Dendritic cell treated with granulocyte-macrophage colony-stimulating factor and Interleukin-4, amounts not matched to agents 40 ng/mL and 50 ng/mL, for 4 days (primary cell): ENCODE data around the gene SREK1IP1.
"Not testable (repeated sequence)": the region's sequence is repeated elsewhere in the genome, so short reads cannot be mapped to it uniquely, and the experiment has no call there.

ENCODE experiments used
- H3K27ac Mint-ChIP-seq: one replicate; pipeline ENCODE4 v1.8.0; 2022; ENCODE audit warnings: mild to moderate bottlenecking, mixed read lengths
- H3K27me3 Mint-ChIP-seq: one replicate; pipeline ENCODE4 v1.8.0; 2022; ENCODE audit warnings: mild to moderate bottlenecking, mixed read lengths
- H3K36me3 Mint-ChIP-seq: one replicate; pipeline ENCODE4 v1.8.0; 2022; ENCODE audit warnings: low read depth, mixed read lengths
- H3K4me1 Mint-ChIP-seq: one replicate; pipeline ENCODE4 v1.8.0; 2022; ENCODE audit warnings: low read depth, mixed read lengths
- H3K4me3 Mint-ChIP-seq: one replicate; pipeline ENCODE4 v1.8.0; 2022; ENCODE audit warnings: mild to moderate bottlenecking, moderate library complexity, mixed read lengths
- H3K9me3 Mint-ChIP-seq: one replicate; pipeline ENCODE4 v1.8.0; 2022; ENCODE audit warnings: mixed read lengths
- intact Hi-C: fragments of 100-400 bp; cut with micrococcal nuclease; formaldehyde crosslinking; loops from one replicate; pipeline ENCODE4 v1.15.0; 2022

The SREK1IP1 gene

DNA sequence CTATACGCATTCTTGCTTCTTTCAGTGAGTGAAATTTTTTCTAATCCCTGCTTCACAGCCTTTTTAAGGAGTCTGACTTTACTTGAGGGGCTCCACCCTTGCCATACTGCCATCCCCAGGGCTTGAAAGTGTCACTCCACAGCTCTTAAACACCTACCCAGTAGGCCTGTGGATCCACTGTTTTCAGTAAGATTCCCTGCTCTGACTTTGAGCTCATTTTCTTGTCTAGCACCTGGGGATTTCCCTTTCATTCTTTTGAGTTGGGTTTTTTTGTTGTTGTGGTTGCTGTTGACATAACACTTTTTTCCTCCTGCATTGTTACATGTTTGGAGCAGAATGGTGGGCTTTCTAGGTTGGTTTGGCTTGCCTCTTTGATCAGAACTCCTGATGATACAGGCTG lies 23.6 kb downstream of the SREK1IP1 start:
- Mint-ChIP-seq H3K9me3 (no peaks in the 10 kb centered on the region), H3K4me3 (no peak overlapping the region), H3K27me3 (no peaks in the 10 kb centered on the region), H3K27ac (no peak overlapping the region), H3K36me3 (peaks cover 41% of the 10 kb centered on the region), H3K4me1 (peaks cover 4% of the 10 kb centered on the region)
- intact Hi-C loops, result no loop called here

- no peaks in the 10 kb centered on the region for H3K9me3 Mint-ChIP-seq
- intact Hi-C loops, result no loop called here
- no peak overlapping the region for H3K27ac Mint-ChIP-seq
- no peaks in the 10 kb centered on the region for H3K27me3 Mint-ChIP-seq
- peaks cover 4% of the 10 kb centered on the region for H3K4me1 Mint-ChIP-seq
- H3K36me3 Mint-ChIP-seq, result peaks cover 50% of the 10 kb centered on the region
- no peak overlapping the region for H3K4me3 Mint-ChIP-seq
Observed at GRCh38 chr5:64742821-64743220, 25.7 kb downstream of the SREK1IP1 start.

- intact Hi-C loops, result no loop called here
- no peak overlapping the region for H3K27ac Mint-ChIP-seq
- peaks cover 50% of the 10 kb centered on the region for H3K36me3 Mint-ChIP-seq
- H3K4me3 Mint-ChIP-seq, result no peak overlapping the region
- no peaks in the 10 kb centered on the region for H3K9me3 Mint-ChIP-seq
- H3K4me1 Mint-ChIP-seq, result peaks cover 4% of the 10 kb centered on the region
- H3K27me3 Mint-ChIP-seq, result no peaks in the 10 kb centered on the region
Observed at GRCh38 chr5:64742411-64742810, 26.1 kb downstream of the SREK1IP1 start.

DNA sequence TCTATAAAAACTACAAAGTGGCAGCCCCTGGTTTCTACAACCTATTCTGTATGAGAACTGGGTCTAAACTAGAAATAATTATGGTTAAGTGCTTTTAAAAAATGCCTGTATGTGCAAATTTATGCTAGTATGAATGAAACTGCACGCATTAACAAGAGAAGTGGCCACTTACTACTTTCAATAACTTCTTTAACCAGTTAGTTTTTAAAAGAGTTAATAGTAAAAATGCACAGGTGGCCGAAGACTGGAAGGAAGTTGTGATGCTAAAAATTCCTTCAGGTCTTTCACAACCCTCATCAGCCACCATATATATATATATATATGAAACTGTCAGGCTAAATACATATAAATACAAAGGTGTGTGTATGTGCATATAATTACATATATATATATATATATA lies 41.3 kb downstream of the SREK1IP1 start:
- Mint-ChIP-seq H3K27me3 (no peaks in the 10 kb centered on the region), H3K4me1 (no peaks in the 10 kb centered on the region), H3K36me3 (peaks cover 51% of the 10 kb centered on the region), H3K27ac (no peak overlapping the region), H3K4me3 (no peak overlapping the region), H3K9me3 (no peaks in the 10 kb centered on the region)
- intact Hi-C loops, result no loop called here

- Mint-ChIP-seq H3K36me3 (peaks cover 28% of the 10 kb centered on the region), H3K27ac (no peak overlapping the region), H3K27me3 (no peaks in the 10 kb centered on the region), H3K9me3 (no peaks in the 10 kb centered on the region), H3K4me3 (no peak overlapping the region), H3K4me1 (no peaks in the 10 kb centered on the region)
- intact Hi-C loops, result no loop called here
Observed at GRCh38 chr5:64722588-64722987, 45.9 kb downstream of the SREK1IP1 start.

GRCh38 chr5:64714495-64714894 lies 54.0 kb downstream of the SREK1IP1 start:
- H3K9me3 Mint-ChIP-seq, H3K36me3 Mint-ChIP-seq, H3K27ac Mint-ChIP-seq, H3K4me1 Mint-ChIP-seq, H3K4me3 Mint-ChIP-seq, H3K27me3 Mint-ChIP-seq, intact Hi-C loops: not testable (repeated sequence)

- Mint-ChIP-seq H3K9me3 (no peaks in the 10 kb centered on the region), H3K27ac (no peak overlapping the region), H3K4me3 (no peak overlapping the region), H3K27me3 (peaks cover 5% of the 10 kb centered on the region), H3K4me1 (no peaks in the 10 kb centered on the region), H3K36me3 (no peaks in the 10 kb centered on the region)
- intact Hi-C loops, result no loop called here
Observed at GRCh38 chr5:64707191-64707590, 61.3 kb downstream of the SREK1IP1 start.

GRCh38 chr5:64706074-64706473 lies 62.4 kb downstream of the SREK1IP1 start:
- intact Hi-C loops, H3K36me3 Mint-ChIP-seq, H3K4me1 Mint-ChIP-seq, H3K9me3 Mint-ChIP-seq, H3K4me3 Mint-ChIP-seq, H3K27me3 Mint-ChIP-seq, H3K27ac Mint-ChIP-seq: not testable (repeated sequence)

DNA sequence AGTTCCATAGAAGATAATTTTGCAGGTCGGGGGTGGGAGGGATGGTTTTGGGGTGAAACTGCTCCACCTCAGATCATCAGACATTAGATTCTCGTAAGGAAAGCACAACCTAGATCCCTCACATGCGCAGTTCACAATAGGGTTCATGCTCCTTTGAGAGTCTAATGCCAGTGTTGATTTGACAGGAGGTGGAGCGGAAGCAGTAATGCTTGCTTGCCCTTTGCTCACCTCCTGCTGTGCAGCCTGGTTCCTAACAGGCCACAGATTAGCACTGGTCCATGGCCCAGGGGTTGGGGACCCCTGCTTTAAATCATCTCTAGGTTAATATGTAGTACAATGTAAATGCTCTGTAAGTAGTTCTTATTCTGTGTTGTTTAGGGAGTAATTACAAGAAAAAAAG lies 67.7 kb downstream of the SREK1IP1 start:
- Mint-ChIP-seq H3K4me1 (no peaks in the 10 kb centered on the region), H3K36me3 (no peaks in the 10 kb centered on the region), H3K9me3 (peaks cover 25% of the 10 kb centered on the region), H3K27me3 (peaks cover 5% of the 10 kb centered on the region), H3K4me3 (no peak overlapping the region), H3K27ac (no peak overlapping the region)
- intact Hi-C loops, result no loop called here

DNA sequence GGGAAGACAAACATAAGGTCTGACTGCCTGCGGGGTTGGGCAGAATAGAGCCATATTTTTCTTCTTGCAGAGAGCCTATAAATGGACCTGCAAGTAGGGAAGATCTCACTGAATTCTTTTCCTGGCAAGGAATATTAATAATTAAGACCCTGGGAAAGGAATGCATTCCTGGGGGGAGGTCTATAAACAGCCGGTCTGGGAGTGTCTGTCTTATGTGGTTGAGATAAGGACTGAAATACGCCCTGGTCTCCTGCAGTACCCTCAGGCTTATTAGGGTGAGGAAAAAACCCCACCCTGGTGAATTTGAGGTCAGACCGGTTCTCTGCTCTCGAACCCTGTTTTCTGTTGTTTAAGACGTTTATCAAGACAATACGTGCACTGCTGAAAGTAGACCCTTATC lies 72.1 kb downstream of the SREK1IP1 start:
- Mint-ChIP-seq H3K27me3 (peaks cover 14% of the 10 kb centered on the region), H3K9me3 (peaks cover 25% of the 10 kb centered on the region)
- H3K36me3 Mint-ChIP-seq, H3K4me1 Mint-ChIP-seq, H3K27ac Mint-ChIP-seq, H3K4me3 Mint-ChIP-seq, intact Hi-C loops: not testable (repeated sequence)

DNA sequence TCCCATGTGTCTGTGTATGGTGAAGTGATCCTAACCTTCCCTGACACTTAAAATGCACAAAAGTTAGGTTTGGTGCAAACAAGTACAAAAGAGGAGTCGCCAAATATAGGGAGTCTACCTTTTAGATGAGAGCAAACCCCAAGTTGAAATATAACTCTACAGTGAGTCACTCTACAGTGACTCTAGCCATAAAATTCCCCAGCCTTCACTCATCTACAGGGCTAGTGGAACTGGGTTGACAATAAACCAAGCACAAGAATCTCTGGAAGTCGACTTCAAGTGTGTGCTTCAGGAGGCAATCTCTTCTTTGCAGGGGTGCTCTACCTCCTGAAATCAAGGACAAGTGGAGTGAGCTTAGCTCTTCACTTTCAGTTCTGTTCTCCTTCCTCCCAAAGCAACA lies 74.9 kb downstream of the SREK1IP1 start:
- H3K4me3 Mint-ChIP-seq, result no peak overlapping the region
- no peaks in the 10 kb centered on the region for H3K36me3 Mint-ChIP-seq
- H3K9me3 Mint-ChIP-seq, result peaks cover 21% of the 10 kb centered on the region
- intact Hi-C loops, result no loop called here
- H3K4me1 Mint-ChIP-seq, result peaks cover 5% of the 10 kb centered on the region
- H3K27ac Mint-ChIP-seq, result no peak overlapping the region
- H3K27me3 Mint-ChIP-seq, result peaks cover 41% of the 10 kb centered on the region

DNA sequence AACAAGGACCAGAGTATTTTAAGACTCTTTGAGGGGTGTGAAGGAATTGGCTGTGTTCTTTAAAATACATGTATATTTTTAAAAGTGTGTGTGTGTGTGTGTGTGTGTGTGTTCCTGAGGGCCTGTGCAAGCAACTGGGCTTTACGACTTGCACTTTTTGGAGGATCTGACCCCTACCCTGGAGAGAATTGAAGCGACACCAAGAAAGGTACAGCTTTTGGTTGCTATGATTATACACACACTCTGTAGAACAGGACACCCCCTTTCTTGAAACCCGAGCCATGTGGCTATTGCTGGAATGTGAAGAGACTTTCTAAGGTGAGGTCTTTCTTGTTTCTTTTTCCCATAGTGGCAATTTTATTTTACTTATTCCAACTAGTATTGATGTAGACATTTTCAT lies 77.2 kb downstream of the SREK1IP1 start:
- H3K27me3 Mint-ChIP-seq, result peaks cover 51% of the 10 kb centered on the region

GRCh38 chr5:64690417-64691151 lies 77.9 kb downstream of the SREK1IP1 start, which contains the start of gene SHISAL2B:
Gene SHISAL2B, plus strand, starts transcription at chr5:64690503. Its CDS starts 121 bp downstream, at chr5:64690624.
- Mint-ChIP-seq H3K4me1 (peaks cover 5% of the 10 kb centered on the region), H3K4me3 (no peak within 1 kb of the TSS), H3K27me3 (peaks cover 51% of the 10 kb centered on the region), H3K9me3 (no peaks in the 10 kb centered on the region), H3K27ac (no peak within 1 kb of the TSS), H3K36me3 (no peaks in the 10 kb centered on the region)
- intact Hi-C loops, result no loop called here

More for the DNA sequence above, 77.2 kb downstream of the SREK1IP1 start:
- H3K36me3 Mint-ChIP-seq, result no peaks in the 10 kb centered on the region
- peaks cover 5% of the 10 kb centered on the region for H3K4me1 Mint-ChIP-seq
- H3K9me3 Mint-ChIP-seq, result peaks cover 3% of the 10 kb centered on the region
- intact Hi-C loops, result no loop called here
- no peak overlapping the region for H3K27ac Mint-ChIP-seq
- no peak overlapping the region for H3K4me3 Mint-ChIP-seq

GRCh38 chr5:64690104-64690416 lies 78.4 kb downstream of the SREK1IP1 start:
- H3K27ac Mint-ChIP-seq, result no peak overlapping the region
- no peak overlapping the region for H3K4me3 Mint-ChIP-seq
- H3K4me1 Mint-ChIP-seq, result peaks cover 5% of the 10 kb centered on the region
- H3K36me3 Mint-ChIP-seq, result no peaks in the 10 kb centered on the region
- intact Hi-C loops, result no loop called here
- no peaks in the 10 kb centered on the region for H3K9me3 Mint-ChIP-seq
- peaks cover 51% of the 10 kb centered on the region for H3K27me3 Mint-ChIP-seq

GRCh38 chr5:64688965-64689364 lies 79.5 kb downstream of the SREK1IP1 start:
- H3K4me3 Mint-ChIP-seq, result no peak overlapping the region
- no peaks in the 10 kb centered on the region for H3K36me3 Mint-ChIP-seq
- intact Hi-C loops, result no loop called here
- peaks cover 53% of the 10 kb centered on the region for H3K27me3 Mint-ChIP-seq
- no peak overlapping the region for H3K27ac Mint-ChIP-seq
- H3K4me1 Mint-ChIP-seq, result peaks cover 5% of the 10 kb centered on the region
- no peaks in the 10 kb centered on the region for H3K9me3 Mint-ChIP-seq
